Rectal smooth muscle tissue (tissue), 1 donor: ENCODE results near the gene CMC2.

Source experiments
- H3K27ac ChIP-seq: one replicate; pipeline ENCODE4 v1.7.0; 2013; ENCODE audit warnings: low read depth, low read length, inconsistent platforms
- H3K27me3 ChIP-seq: one replicate; pipeline ENCODE4 v1.7.0; 2013; ENCODE audit warnings: low read length; ENCODE audit not compliant: control insufficient read depth, insufficient read depth
- H3K36me3 ChIP-seq: one replicate; pipeline ENCODE4 v1.7.0; 2013; ENCODE audit warnings: low read length; ENCODE audit not compliant: control insufficient read depth, insufficient read depth
- H3K4me1 ChIP-seq: one replicate; pipeline ENCODE4 v1.7.0; 2013; ENCODE audit warnings: low read length; ENCODE audit not compliant: control insufficient read depth, insufficient read depth
- H3K4me3 ChIP-seq: one replicate; pipeline ENCODE4 v1.7.0; 2013; ENCODE audit warnings: low read length
- H3K9ac ChIP-seq: one replicate; pipeline ENCODE4 v1.7.0; 2013; ENCODE audit warnings: low read length

The CMC2 gene

DNA sequence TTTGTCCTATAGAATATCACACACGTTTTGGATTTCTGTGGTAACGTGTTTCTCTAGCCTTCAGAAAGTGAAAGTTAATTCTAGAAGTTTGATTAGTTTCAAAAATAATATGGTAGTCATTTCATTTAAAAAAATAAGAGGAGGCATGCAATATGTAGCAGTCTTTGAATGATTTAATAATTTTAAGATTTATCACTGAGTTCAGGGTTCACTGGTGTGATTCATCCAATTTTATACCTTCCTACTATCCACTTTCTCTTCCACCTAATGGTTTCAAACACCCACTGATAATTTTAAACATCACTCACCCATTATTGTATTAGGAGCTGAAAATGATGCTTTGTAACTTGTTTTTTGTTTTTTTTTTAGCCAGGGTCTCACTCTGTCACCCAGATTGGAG lies 42.3 kb downstream of the CMC2 start:
- H3K4me1 ChIP-seq = no peaks in the 10 kb centered on the region
- no peaks in the 10 kb centered on the region for H3K27me3 ChIP-seq
- no peak overlapping the region for H3K9ac ChIP-seq
- no peaks in the 10 kb centered on the region for H3K36me3 ChIP-seq
- H3K27ac ChIP-seq = no peak overlapping the region
- H3K4me3 ChIP-seq = no peak overlapping the region

DNA sequence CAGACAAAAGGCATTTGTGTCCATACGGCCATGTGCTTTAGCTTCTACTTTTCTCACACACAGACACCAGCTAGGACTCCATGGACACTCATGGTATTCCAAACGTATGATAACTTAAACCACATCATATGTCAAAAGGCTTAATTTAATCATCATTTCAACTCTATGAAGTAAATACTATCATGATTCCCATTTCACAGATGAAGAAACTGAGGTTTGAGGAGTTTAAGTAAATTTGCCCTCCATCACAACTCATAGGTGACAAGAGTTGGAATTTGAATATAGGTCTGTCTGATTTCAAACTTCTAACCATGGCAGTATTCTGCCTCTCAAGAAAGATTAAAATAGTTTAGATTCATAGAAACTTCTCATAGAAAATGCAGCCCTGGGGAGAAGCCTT lies 43.8 kb downstream of the CMC2 start:
- no peaks in the 10 kb centered on the region for H3K4me1 ChIP-seq
- H3K36me3 ChIP-seq = no peaks in the 10 kb centered on the region
- no peak overlapping the region for H3K4me3 ChIP-seq
- H3K9ac ChIP-seq = no peak overlapping the region
- H3K27ac ChIP-seq = no peak overlapping the region
- H3K27me3 ChIP-seq = no peaks in the 10 kb centered on the region

DNA sequence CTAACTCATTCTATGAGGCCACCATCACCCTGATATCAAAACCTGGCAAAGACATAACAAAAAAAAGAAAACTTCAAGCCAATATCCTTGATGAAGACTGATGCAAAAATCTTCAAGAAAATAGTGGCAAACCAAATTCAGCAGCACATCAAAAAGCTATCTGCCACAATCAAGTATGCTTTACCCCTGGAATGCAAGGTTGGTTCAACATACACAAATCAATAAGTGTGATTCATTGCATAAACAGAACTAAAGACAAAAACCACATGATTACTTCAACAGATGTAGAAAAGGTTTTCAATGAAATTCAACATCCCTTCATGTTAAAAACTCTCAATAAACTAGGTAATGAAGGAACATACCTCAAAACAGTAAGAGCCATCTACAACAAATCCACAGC lies 48.4 kb downstream of the CMC2 start:
- Histone ChIP-seq H3K4me3 (no peak overlapping the region), H3K4me1 (no peaks in the 10 kb centered on the region), H3K36me3 (no peaks in the 10 kb centered on the region), H3K9ac (no peak overlapping the region), H3K27ac (no peak overlapping the region), H3K27me3 (no peaks in the 10 kb centered on the region)

DNA sequence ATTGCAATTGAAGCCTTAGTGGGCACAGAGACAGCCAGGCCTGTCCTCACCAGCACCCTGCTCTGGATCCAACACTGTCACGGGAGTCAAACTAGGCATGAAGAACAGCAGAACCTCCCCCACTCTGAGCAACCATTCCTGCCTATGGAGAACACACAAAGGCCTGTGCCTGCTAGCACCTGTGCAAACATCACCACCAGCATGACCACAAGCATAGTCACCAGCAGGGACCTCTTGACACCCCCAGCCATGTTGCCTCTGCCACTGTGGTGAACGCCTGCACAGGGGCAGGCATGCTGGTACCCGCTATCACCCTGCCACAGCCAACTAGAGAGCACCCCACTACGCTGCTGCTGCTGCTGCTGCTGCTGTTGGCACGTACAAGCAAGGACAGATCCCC lies 51.7 kb downstream of the CMC2 start:
- Histone ChIP-seq H3K27me3 (no peaks in the 10 kb centered on the region), H3K4me3 (no peak overlapping the region), H3K9ac (no peak overlapping the region), H3K36me3 (no peaks in the 10 kb centered on the region), H3K4me1 (no peaks in the 10 kb centered on the region), H3K27ac (no peak overlapping the region)

DNA sequence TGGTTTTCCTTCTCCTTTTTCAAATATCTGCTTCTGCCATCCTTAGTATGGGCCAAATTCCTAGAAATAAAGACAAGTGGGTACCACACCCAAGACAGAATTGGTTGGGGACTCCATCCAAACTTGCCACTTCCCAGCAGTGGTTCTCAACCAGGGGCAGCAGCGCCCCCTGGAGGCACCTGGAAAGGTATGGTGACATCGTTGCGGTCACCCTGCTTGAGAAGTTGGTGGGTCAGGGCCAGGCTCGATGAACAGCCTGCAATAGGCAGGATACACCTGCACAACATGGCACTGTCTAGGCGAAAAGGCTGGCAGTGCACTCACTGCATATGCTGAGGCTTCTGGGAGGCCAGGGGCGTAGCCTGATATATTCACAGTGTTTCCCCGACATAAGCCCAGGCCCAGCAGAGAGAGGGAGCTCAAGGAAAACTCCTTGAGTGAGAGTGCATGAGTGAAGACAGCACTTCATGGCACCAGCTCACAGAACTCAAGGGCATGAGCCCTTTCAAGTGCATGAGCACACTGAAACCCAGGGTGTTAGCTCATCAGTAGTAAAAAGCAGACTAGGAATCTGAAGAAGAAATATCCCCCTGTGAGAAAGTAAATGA lies 57.7 kb downstream of the CMC2 start:
- H3K4me1 ChIP-seq = no peaks in the 10 kb centered on the region
- H3K27me3 ChIP-seq = no peaks in the 10 kb centered on the region
- no peak overlapping the region for H3K27ac ChIP-seq
- H3K36me3 ChIP-seq = no peaks in the 10 kb centered on the region
- no peak overlapping the region for H3K4me3 ChIP-seq
- H3K9ac ChIP-seq = no peak overlapping the region

DNA sequence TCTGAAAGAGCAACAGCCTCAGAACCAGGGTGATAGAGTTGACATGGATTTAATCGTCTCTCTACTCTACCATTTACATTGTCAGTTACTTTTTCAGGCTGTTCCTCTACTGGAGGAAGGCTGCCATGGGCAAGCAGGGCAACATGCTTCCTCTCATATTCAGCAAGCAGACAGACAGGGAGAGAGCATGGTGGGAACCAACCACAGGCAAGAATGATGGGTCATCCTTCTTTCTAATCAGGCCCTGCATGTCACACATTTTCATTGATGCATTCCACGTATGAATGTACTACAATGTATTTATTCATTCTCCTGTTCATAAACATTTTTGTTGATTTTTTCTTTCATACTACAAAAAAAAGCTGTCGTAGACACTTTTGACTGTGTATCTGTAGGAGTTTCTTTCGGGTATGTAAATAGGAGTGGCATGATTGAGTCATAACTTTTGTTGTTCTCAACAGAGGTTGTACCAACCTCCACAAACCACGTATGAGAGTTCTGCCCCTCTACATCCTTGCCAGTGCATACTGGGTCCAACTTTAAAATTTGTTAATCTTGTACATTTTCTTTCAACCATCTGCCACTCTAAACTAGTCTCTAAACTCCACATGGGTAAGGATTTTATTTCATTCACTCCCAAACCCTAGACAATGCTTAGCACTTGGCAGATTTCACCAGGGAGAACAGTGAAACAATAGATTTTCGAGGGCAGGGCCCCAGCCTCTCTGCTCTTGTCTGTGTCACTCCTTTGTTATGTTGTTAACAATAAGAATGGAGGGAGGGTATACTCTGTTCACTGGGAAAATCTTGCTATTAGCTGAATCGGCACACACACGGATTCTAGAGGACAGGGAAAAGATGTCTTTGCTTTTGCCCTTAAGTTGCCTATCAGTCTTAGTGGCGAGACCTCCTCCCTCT lies 58.7 kb downstream of the CMC2 start:
- Histone ChIP-seq H3K4me3 (no peak overlapping the region), H3K4me1 (no peaks in the 10 kb centered on the region), H3K27ac (no peak overlapping the region), H3K9ac (no peak overlapping the region), H3K36me3 (no peaks in the 10 kb centered on the region), H3K27me3 (no peaks in the 10 kb centered on the region)

DNA sequence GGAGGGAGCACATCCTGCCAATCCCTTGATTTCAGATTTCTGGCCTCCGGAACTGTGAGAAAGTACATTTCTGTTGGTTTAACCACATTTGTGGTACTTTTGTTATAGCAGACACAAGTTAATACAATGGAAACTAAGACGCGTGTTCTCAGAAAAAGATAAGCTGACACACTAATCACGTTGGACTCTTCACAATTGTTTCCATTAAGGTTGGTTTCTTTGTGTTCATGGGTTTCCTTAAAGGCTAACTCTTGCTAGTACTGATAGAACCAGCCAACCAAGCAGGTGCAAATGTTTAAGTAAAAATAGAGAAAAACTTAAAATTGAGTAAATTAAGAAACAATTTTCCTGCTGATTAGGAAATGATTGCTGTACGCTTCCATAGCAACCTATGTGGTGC lies 59.4 kb downstream of the CMC2 start:
- Histone ChIP-seq H3K4me3 (no peak overlapping the region), H3K9ac (no peak overlapping the region), H3K27me3 (no peaks in the 10 kb centered on the region), H3K4me1 (no peaks in the 10 kb centered on the region), H3K36me3 (no peaks in the 10 kb centered on the region), H3K27ac (no peak overlapping the region)

DNA sequence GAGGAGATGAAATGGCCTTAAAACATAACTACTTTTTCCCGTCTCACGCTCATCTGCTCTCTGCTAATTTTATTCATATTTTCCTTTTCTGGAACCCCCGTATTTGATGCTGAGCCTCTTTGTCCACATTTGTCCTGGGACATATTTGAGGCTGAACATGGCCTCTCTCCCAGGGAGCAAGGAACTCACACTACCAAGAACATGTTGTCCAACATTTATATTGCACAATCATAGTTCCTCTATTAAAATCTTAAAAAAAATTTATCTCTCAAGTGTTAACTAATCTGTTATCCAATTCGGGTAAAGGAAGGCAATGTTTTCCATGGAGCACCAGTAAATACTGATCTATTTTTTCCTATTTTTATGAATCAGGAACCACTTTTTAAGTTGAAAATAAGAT lies 60.2 kb downstream of the CMC2 start:
- no peaks in the 10 kb centered on the region for H3K36me3 ChIP-seq
- no peaks in the 10 kb centered on the region for H3K27me3 ChIP-seq
- no peak overlapping the region for H3K4me3 ChIP-seq
- no peak overlapping the region for H3K27ac ChIP-seq
- H3K9ac ChIP-seq = no peak overlapping the region
- H3K4me1 ChIP-seq = no peaks in the 10 kb centered on the region

DNA sequence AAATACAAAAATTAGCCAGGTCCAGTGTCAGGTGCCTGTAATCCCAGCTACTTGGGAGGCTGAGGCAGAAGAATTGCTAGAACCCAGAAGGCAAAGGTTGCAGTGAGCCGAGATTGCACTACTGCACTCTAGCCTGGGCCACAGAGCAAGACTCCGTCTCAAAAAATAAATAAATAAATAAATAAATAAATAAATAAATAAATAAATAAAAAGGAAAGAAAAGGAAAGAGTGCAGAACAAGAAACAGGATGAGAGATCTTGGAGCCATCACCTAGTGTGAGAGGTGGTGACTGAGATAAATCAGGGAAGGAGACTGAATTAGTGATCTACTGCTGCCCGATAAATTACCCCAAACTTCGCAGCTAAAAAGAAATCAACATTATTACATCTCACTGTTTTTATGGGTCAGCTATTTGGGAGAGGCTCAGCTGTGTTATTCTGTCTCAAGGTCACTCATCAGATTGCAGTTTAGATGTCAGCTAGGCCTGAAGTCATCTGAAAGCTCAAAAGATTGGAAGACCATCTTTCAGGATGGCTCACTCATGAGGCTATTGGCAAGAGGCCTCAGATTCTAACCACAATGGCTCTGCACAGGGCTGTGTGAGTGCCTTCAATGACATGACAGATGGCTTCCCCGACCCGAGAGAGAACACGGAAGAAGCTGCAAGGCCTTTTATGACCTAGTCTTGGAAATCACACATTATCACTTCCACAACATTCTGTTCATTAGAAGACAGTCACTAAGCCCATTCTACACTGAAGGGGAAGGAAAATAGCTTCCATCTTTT lies 66.4 kb downstream of the CMC2 start:
- H3K9ac ChIP-seq = no peak overlapping the region
- H3K27me3 ChIP-seq = no peaks in the 10 kb centered on the region
- H3K4me3 ChIP-seq = no peak overlapping the region
- no peaks in the 10 kb centered on the region for H3K36me3 ChIP-seq
- no peak overlapping the region for H3K27ac ChIP-seq
- H3K4me1 ChIP-seq = peaks cover 6% of the 10 kb centered on the region

DNA sequence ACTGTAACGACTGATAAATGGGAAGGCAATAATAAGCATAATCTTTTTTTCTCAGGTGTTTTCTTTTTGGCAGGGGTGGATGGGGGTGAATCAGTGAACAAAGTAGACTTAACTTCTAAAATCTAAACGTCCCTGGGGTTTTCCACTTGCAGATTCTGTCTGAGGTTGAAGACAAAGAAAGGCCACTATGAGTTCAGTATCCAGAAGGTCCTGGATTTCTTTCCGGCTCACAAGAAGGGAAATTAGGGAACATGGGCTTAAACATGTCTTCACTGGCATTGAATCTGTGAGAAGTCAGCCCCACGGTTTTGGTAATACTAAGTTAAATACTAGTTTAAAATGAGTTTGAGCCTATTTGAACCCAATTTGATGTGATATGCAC lies 67.8 kb downstream of the CMC2 start:
- Histone ChIP-seq H3K27ac (no peak overlapping the region), H3K9ac (no peak overlapping the region), H3K36me3 (no peaks in the 10 kb centered on the region), H3K4me3 (no peak overlapping the region), H3K27me3 (no peaks in the 10 kb centered on the region), H3K4me1 (peaks cover 6% of the 10 kb centered on the region)

DNA sequence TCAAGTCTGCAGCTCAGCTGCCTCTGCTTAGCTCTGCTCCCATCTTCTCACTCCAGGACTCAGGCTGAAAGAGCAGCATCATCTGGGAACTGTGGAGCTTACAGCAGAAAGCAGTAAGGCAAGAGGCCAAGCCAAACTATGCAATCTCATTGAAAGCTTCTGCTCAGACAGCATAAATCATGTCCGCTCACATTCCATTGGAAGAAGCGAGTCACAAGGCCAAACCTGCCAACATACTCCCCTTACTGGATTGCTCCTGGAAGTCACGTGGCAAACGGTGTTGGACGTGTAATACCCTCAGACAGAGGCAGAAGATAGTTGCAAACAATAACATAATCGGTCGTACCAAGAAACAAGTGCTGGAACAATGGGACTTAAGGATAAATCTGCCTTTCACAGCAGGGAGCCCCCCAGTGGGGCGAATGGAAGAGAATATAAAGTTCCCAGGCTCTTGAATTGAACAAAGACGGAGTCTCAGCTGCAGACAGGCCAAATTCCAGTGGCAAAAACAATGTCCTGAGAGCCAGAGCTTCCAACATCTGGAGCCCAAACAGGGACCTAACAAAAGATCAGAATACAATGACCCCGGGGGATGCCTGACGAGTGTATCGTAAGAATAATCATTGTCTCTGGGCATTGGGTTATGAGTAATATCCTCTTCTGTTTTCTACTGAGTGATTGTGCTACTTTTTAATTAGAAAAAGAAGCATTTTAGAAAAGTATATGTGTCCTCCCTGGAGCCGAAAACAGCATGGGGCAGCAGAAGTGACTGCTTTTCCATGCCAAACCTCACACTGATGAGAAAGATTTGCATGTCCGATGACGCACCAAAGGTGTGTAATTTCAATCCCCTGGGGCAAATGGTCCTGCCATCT lies 68.4 kb downstream of the CMC2 start:
- H3K4me1 ChIP-seq = peaks cover 6% of the 10 kb centered on the region
- no peak overlapping the region for H3K9ac ChIP-seq
- H3K27ac ChIP-seq = peak overlapping the region; percentile 17
- no peaks in the 10 kb centered on the region for H3K36me3 ChIP-seq
- no peak overlapping the region for H3K4me3 ChIP-seq
- H3K27me3 ChIP-seq = no peaks in the 10 kb centered on the region

DNA sequence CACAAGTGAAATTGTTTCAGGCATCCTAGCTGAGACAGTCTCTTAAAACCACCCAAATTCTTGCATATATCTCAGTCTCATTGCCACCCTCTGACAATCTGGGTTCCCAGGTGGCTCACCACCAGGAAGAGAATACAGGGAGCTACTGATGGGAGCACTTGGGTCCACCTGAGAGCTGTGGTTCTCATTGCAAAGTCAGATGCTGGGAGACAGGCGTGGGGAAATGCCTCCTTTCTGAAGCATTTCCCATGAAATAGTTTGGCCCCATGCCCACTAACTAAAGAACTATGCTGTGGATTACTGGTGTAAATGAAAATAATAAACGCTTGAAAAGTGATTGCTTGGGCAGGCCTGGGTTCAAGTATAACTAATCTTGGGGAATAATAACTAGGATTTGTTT lies 70.3 kb downstream of the CMC2 start:
- no peak overlapping the region for H3K27ac ChIP-seq
- H3K4me1 ChIP-seq = peaks cover 6% of the 10 kb centered on the region
- no peak overlapping the region for H3K4me3 ChIP-seq
- H3K36me3 ChIP-seq = no peaks in the 10 kb centered on the region
- H3K9ac ChIP-seq = no peak overlapping the region
- H3K27me3 ChIP-seq = no peaks in the 10 kb centered on the region
